ENCODE data around the gene CENPQ.

DNA sequence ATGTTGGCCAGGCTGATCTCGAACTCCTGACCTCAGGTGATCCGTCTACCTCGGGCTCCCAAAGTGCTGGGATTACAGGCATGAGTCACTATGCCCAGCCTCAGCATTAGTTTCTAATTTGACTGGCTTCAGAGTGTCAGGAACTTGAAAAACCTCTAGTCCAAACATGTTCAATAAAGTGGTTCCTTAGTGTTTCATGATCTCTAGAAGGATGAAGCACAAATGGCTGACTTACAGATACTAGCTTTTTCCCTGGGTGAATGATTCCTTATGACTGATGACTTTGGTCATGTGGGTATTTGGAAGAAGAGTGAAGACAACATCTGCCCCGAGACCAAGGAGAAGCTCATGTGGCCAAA, 53.0 kb downstream of the CENPQ start:
- no peak for TF ChIP-seq BORCS8-MEF2B (CRISPR knock-in tag; IDR thresholded peaks at IDR 0.05)
- TF ChIP-seq SIN3A (IDR thresholded peaks at IDR 0.05; ENCODE audit: borderline replicate concordance, low read depth, low read length) = no peak
- no peak for TF ChIP-seq SP1 (IDR thresholded peaks at IDR 0.05)
- TF ChIP-seq SP1 (CRISPR knock-in tag; IDR thresholded peaks at IDR 0.05) = no peak
- TF ChIP-seq, protein P1, sequence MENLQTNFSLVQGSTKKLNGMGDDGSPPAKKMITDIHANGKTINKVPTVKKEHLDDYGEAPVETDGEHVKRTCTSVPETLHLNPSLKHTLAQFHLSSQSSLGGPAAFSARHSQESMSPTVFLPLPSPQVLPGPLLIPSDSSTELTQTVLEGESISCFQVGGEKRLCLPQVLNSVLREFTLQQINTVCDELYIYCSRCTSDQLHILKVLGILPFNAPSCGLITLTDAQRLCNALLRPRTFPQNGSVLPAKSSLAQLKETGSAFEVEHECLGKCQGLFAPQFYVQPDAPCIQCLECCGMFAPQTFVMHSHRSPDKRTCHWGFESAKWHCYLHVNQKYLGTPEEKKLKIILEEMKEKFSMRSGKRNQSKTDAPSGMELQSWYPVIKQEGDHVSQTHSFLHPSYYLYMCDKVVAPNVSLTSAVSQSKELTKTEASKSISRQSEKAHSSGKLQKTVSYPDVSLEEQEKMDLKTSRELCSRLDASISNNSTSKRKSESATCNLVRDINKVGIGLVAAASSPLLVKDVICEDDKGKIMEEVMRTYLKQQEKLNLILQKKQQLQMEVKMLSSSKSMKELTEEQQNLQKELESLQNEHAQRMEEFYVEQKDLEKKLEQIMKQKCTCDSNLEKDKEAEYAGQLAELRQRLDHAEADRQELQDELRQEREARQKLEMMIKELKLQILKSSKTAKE (CRISPR knock-in tag; IDR thresholded peaks at IDR 0.05; ENCODE audit: borderline replicate concordance) = no peak
- TF ChIP-seq, protein P2, sequence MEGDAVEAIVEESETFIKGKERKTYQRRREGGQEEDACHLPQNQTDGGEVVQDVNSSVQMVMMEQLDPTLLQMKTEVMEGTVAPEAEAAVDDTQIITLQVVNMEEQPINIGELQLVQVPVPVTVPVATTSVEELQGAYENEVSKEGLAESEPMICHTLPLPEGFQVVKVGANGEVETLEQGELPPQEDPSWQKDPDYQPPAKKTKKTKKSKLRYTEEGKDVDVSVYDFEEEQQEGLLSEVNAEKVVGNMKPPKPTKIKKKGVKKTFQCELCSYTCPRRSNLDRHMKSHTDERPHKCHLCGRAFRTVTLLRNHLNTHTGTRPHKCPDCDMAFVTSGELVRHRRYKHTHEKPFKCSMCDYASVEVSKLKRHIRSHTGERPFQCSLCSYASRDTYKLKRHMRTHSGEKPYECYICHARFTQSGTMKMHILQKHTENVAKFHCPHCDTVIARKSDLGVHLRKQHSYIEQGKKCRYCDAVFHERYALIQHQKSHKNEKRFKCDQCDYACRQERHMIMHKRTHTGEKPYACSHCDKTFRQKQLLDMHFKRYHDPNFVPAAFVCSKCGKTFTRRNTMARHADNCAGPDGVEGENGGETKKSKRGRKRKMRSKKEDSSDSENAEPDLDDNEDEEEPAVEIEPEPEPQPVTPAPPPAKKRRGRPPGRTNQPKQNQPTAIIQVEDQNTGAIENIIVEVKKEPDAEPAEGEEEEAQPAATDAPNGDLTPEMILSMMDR (CRISPR knock-in tag; IDR thresholded peaks at IDR 0.05) = no peak
- TF ChIP-seq SATB2 (CRISPR knock-in tag; IDR thresholded peaks at IDR 0.05) = no peak
- TF ChIP-seq KLF13 (CRISPR knock-in tag; IDR thresholded peaks at IDR 0.05) = no peak
- no peak for TF ChIP-seq DR1 (CRISPR knock-in tag; IDR thresholded peaks at IDR 0.05)
- no peak for TF ChIP-seq ZFP37 (CRISPR knock-in tag; IDR thresholded peaks at IDR 0.05; ENCODE audit: borderline replicate concordance)
- TF ChIP-seq, protein P3, sequence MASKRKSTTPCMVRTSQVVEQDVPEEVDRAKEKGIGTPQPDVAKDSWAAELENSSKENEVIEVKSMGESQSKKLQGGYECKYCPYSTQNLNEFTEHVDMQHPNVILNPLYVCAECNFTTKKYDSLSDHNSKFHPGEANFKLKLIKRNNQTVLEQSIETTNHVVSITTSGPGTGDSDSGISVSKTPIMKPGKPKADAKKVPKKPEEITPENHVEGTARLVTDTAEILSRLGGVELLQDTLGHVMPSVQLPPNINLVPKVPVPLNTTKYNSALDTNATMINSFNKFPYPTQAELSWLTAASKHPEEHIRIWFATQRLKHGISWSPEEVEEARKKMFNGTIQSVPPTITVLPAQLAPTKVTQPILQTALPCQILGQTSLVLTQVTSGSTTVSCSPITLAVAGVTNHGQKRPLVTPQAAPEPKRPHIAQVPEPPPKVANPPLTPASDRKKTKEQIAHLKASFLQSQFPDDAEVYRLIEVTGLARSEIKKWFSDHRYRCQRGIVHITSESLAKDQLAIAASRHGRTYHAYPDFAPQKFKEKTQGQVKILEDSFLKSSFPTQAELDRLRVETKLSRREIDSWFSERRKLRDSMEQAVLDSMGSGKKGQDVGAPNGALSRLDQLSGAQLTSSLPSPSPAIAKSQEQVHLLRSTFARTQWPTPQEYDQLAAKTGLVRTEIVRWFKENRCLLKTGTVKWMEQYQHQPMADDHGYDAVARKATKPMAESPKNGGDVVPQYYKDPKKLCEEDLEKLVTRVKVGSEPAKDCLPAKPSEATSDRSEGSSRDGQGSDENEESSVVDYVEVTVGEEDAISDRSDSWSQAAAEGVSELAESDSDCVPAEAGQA (IDR thresholded peaks at IDR 0.05; ENCODE audit: low read depth) = no peak
- TF ChIP-seq, protein P3 (CRISPR knock-in tag; IDR thresholded peaks at IDR 0.05; ENCODE audit: borderline replicate concordance) = no peak
- TF ChIP-seq KAT8 (CRISPR knock-in tag; IDR thresholded peaks at IDR 0.05) = no peak
- TF ChIP-seq, protein P4, sequence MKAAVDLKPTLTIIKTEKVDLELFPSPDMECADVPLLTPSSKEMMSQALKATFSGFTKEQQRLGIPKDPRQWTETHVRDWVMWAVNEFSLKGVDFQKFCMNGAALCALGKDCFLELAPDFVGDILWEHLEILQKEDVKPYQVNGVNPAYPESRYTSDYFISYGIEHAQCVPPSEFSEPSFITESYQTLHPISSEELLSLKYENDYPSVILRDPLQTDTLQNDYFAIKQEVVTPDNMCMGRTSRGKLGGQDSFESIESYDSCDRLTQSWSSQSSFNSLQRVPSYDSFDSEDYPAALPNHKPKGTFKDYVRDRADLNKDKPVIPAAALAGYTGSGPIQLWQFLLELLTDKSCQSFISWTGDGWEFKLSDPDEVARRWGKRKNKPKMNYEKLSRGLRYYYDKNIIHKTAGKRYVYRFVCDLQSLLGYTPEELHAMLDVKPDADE (CRISPR knock-in tag; IDR thresholded peaks at IDR 0.05) = no peak
